VCaP (cell line): ENCODE data around the gene PARVG.

Experiments
- H3K27ac ChIP-seq: fragments of 450-650 bp; 2 replicates; pipeline ENCODE4 v1.5.1; 2017
- CTCF ChIP-seq: fragments of 450-650 bp; conservative IDR thresholded peaks from 2 replicates; pipeline ENCODE4 v1.5.1; 2017; ENCODE audit warnings: mild to moderate bottlenecking, moderate library complexity

The PARVG gene

GRCh38 chr22:44186121-44186510, 5.4 kb downstream of the PARVG start:
- H3K27ac ChIP-seq, result no peak overlapping the region
- no peak for TF ChIP-seq CTCF

GRCh38 chr22:44186737-44187136, 6.0 kb downstream of the PARVG start:
- H3K27ac ChIP-seq, result no peak overlapping the region
- no peak for TF ChIP-seq CTCF

- no peak for TF ChIP-seq CTCF
- no peak overlapping the region for H3K27ac ChIP-seq
Measured at GRCh38 chr22:44187652-44188230, 7.0 kb downstream of the PARVG start.

DNA sequence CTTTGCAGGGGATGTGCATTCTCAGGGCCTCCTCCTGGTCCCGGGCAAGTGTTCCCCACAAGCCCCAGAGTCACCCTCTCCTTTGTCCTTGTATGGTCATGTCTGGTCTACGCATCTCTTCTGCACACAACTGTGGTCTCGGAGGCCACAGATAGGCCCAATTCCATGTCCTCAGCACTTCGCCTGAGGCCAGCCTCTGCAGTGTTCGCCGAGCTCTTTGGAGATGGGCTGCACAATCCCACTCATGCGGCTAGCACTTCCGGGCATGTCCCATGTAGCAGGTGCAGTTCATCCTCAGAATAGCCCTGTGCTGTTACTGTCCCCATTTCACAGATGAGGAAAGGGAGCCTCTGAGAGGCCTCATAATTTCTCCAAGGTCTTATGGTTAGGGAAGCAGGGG, 7.6 kb downstream of the PARVG start:
- TF ChIP-seq CTCF, result no peak
- H3K27ac ChIP-seq, result no peak overlapping the region

DNA sequence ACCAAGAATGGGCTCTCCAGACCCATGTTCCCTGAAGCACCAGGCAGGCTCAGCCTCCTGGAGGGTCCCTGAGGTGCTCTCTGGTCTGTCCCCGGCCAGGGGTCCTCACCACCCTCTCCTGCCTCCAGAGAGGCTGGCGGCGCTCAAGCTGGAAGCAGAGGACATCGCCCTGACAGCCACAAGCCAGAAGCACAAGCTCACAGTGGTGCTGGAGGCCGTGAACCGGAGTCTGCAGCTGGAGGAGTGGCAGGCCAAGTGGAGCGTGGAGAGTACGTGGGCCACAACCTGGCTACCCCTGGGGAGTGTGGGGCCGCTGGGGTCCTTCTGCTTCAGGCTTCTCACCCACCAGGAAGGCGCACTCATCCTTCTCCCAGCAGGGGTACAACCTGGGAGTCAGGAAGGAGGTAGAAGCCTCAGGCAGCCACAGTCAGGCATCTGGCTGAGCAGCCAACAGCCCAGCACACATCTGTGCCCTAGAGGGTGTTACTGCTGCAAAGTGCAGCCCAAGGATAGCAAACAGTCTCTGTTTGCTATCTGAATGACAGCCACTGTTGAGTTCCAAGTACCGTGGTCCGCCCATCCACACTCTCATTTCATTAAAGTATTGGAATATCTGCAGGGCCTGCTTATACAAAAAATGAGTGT, 8.4 kb downstream of the PARVG start:
- H3K27ac ChIP-seq, result no peak overlapping the region
- TF ChIP-seq CTCF, result no peak

DNA sequence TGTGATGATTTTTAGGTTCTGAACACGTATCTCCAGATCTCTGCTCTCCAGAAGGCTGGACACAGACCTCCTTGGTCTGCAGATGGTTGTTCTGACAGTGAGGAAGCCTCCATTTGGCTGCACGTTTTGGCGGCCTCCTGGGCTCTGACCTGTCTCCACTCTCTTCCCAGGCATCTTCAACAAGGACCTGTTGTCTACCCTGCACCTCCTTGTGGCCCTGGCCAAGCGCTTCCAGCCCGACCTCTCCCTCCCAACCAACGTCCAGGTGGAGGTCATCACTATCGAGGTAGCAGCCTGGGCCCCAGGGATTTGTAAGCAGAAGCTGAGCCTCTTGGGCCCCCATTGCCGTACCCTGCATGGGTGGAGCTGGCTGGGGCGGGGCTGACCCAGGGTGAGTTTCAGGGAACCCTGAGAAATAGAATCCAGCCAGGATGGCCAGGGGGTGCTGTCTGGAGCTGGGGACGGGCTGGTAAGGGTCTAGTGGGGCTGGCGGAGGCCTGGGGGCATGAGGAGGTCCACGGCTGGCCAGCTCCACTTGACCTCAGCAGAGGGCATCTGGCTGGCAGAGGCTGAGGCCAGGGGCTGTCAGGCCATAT, 9.8 kb downstream of the PARVG start:
- TF ChIP-seq CTCF, result no peak
- H3K27ac ChIP-seq, result no peak overlapping the region

DNA sequence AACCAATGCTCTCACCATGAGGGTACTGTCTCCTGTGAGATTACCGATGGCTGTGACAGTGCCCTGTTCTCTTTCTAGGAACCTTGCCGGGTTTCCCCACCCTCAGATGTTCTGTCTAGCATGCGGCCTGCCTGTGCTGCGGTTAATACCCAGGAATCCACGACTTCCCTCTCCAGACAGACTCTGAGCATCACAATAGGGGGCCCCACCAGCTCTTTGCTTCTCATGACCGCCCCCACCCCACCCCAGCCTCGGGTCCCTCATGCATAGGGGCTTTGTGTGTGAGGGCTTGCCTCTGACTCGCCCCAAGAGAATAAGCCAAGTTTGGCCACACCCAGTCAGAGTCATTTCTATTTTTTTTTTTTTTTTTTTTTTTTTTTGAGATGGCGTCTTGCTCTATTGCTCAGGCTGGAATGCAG, 10.3 kb downstream of the PARVG start:
- no peak overlapping the region for H3K27ac ChIP-seq
- TF ChIP-seq CTCF, result no peak
